Activated CD4-positive, alpha-beta T cell treated with anti-CD3 and anti-CD28 coated beads, Interleukin-2, amount 10 ng/mL, durations not matched to agents 24 days and 14 days (primary cell): ENCODE results near the gene VPS37C. TPM values are rescaled to one million over a fixed set of nuclear protein-coding genes. Genes with fewer than 3 reads are reported as not detected.

Experiments
- DNase-seq: peaks from one replicate; pipeline ENCODE4 v3.0.0; 2022
- H3K27ac Mint-ChIP-seq: one replicate; pipeline ENCODE4 v1.8.0; 2022; ENCODE audit warnings: mild to moderate bottlenecking, mixed read lengths
- H3K27me3 Mint-ChIP-seq: one replicate; pipeline ENCODE4 v1.8.0; 2022; ENCODE audit warnings: mixed read lengths
- H3K36me3 Mint-ChIP-seq: one replicate; pipeline ENCODE4 v1.8.0; 2022; ENCODE audit warnings: low read depth, mild to moderate bottlenecking, mixed read lengths
- H3K4me1 Mint-ChIP-seq: one replicate; pipeline ENCODE4 v1.8.0; 2021; ENCODE audit warnings: mixed read lengths
- H3K4me3 Mint-ChIP-seq: one replicate; pipeline ENCODE4 v1.8.0; 2022; ENCODE audit warnings: mild to moderate bottlenecking, moderate library complexity, mixed read lengths
- H3K9me3 Mint-ChIP-seq: one replicate; pipeline ENCODE4 v1.8.0; 2021; ENCODE audit warnings: mixed read lengths
- intact Hi-C: fragments of 100-400 bp; cut with micrococcal nuclease; formaldehyde crosslinking; loops from one replicate; pipeline ENCODE4 v1.15.1; 2023
- total RNA-seq: library from RNA; stranded (reverse); gene quantifications from 2 replicates; pipeline ENCODE4 v1.2.3, GENCODE V29; 2022

Gene VPS37C
- total RNA-seq, 1 donor from 2014 or later: 13.7 TPM

DNA sequence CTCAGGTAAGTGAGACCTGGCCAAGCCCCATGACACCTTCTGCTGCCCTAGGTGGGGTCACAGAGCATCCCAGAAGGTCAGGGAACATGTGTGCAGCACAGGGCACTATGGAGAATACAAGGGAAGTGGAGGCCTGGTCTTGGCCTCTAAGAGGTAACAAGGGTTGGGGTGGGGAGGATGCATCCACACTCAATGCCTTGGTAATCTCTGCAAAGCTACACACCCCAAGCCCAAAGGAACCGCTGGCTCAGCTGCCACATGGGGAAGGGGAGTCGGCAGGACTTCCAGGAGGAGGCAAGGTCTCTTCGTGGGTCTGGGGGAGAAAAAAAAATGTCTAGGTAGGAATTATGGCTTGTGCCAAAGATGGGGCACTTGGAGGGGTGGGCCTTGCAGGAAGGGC, 41.7 kb downstream of the VPS37C start:
- peaks cover 9% of the 10 kb centered on the region for H3K9me3 Mint-ChIP-seq
- DNase-seq: no peak
- H3K27me3 Mint-ChIP-seq: no peaks in the 10 kb centered on the region
- H3K4me3 Mint-ChIP-seq: peak overlapping the region; percentile 77
- peaks cover 60% of the 10 kb centered on the region for H3K4me1 Mint-ChIP-seq
- H3K27ac Mint-ChIP-seq: peak overlapping the region; percentile 90
- intact Hi-C loops: no loop called here
- H3K36me3 Mint-ChIP-seq: peaks cover 90% of the 10 kb centered on the region

DNA sequence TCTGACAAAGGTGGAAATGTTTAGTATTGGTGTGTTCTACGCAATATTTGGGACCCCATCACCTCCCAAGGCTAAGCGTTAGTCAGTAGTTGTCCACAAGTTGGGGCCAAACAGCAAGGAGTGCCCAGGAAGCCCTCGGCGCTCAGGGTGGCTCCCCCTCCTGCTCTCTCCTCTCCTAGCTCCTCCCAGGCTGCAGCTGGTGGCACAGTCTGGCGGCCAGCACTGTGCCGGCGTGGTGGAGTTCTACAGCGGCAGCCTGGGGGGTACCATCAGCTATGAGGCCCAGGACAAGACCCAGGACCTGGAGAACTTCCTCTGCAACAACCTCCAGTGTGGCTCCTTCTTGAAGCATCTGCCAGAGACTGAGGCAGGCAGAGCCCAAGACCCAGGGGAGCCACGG, 42.2 kb downstream of the VPS37C start:
- Mint-ChIP-seq H3K27ac (peak overlapping the region; percentile 90), H3K4me3 (peak overlapping the region; percentile 77), H3K36me3 (peaks cover 88% of the 10 kb centered on the region), H3K27me3 (no peaks in the 10 kb centered on the region), H3K9me3 (peaks cover 9% of the 10 kb centered on the region), H3K4me1 (peaks cover 64% of the 10 kb centered on the region)
- no peak for DNase-seq
- intact Hi-C loops: no loop called here

- H3K4me1 Mint-ChIP-seq: peaks cover 69% of the 10 kb centered on the region
- intact Hi-C loops: no loop called here
- H3K9me3 Mint-ChIP-seq: peaks cover 9% of the 10 kb centered on the region
- H3K4me3 Mint-ChIP-seq: peak overlapping the region; percentile 77
- H3K27ac Mint-ChIP-seq: peak overlapping the region; percentile 90
- H3K27me3 Mint-ChIP-seq: no peaks in the 10 kb centered on the region
- peaks cover 88% of the 10 kb centered on the region for H3K36me3 Mint-ChIP-seq
- no peak for DNase-seq
Observed at GRCh38 chr11:61118406-61118805, 42.8 kb downstream of the VPS37C start.

DNA sequence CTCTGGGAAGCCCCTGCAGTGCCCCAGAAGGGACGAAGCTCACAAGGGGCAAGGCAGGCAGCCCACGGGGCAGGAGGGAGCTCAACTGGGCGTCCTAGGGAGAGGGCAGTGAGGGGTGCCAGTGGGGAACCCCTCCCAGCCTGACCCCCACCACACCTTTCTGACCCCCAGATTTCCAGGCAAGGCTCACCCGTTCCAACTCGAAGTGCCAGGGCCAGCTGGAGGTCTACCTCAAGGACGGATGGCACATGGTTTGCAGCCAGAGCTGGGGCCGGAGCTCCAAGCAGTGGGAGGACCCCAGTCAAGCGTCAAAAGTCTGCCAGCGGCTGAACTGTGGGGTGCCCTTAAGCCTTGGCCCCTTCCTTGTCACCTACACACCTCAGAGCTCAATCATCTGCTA, 43.2 kb downstream of the VPS37C start:
- H3K4me1 Mint-ChIP-seq: peaks cover 71% of the 10 kb centered on the region
- peak overlapping the region; percentile 81 for H3K27ac Mint-ChIP-seq
- no peak overlapping the region for H3K4me3 Mint-ChIP-seq
- DNase-seq: no peak
- intact Hi-C loops: no loop called here
- H3K36me3 Mint-ChIP-seq: peaks cover 88% of the 10 kb centered on the region
- H3K9me3 Mint-ChIP-seq: peaks cover 9% of the 10 kb centered on the region
- no peaks in the 10 kb centered on the region for H3K27me3 Mint-ChIP-seq

DNA sequence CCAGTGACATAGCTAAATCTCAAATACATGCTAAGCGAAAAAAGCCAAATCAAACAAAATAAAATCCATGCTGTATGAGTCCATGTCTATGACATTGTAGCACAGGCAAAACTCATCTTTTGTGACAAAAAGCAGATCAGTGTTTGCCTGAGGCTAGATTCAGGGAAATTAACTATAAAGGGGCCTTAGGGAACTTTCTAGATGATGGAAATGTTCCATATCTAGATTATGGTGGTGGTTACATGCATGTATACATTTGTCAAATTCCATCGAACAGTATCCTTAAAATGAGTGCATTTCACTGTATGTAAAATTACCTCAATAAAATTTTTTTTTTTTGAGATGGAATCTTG, 44.1 kb downstream of the VPS37C start:
- DNase-seq: no peak
- Mint-ChIP-seq H3K4me3 (peak overlapping the region; percentile 58), H3K27ac (peak overlapping the region; percentile 96), H3K27me3 (no peaks in the 10 kb centered on the region), H3K4me1 (peaks cover 76% of the 10 kb centered on the region), H3K9me3 (peaks cover 8% of the 10 kb centered on the region), H3K36me3 (peaks cover 88% of the 10 kb centered on the region)
- intact Hi-C loops: loop anchor here (1.0 to 2.0 kb wide), 3 partner anchors 14 to 130 kb away; partner anchors contain the start of gene CD5

GRCh38 chr11:61116426-61117167, 44.6 kb downstream of the VPS37C start:
- Mint-ChIP-seq H3K4me3 (peak overlapping the region; percentile 58), H3K36me3 (peaks cover 88% of the 10 kb centered on the region), H3K27ac (peak overlapping the region; percentile 96), H3K9me3 (peaks cover 5% of the 10 kb centered on the region), H3K27me3 (no peaks in the 10 kb centered on the region), H3K4me1 (peaks cover 77% of the 10 kb centered on the region)
- intact Hi-C loops: loop anchor here (1.0 to 2.0 kb wide), 4 partner anchors 14 to 130 kb away; partner anchors contain the start of gene CD5
- no peak for DNase-seq

DNA sequence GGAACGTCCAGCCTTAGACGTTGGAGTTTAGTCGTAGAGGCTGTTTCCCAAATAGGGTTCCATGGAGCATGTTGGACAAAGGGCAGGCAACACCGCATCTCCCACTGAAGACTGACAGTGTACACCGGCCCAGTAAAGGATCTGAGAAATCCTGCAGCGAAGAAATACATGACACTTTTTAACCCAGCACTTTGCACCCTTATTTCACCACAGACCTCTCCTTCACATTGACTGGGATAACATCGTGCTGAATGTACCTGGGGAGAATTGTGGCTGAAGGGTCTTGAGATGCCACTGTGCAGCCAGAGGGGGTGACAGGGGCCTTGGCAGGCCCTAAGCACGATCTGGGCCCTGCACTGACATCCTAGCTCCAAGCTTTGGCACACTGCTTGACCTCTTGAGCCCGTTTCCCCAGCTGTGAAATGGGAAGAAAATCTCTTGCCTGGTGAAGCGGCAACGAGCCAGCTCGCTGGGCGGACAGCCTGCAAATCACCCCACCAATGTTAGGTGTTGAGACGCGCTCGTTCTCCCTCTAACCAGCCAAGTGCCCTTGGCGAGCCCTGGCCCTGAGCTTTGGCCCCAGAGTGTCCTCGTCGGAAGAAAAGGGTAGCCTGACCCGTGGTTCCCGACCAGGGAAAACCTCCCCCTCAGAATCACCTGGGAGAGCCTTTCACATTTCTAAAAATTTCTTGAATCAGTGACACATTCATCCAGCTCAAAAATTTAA, 45.6 kb downstream of the VPS37C start:
- Mint-ChIP-seq H3K4me3 (peak overlapping the region; percentile 41), H3K27ac (peak overlapping the region; percentile 96), H3K27me3 (no peaks in the 10 kb centered on the region), H3K36me3 (peaks cover 87% of the 10 kb centered on the region), H3K4me1 (peaks cover 80% of the 10 kb centered on the region), H3K9me3 (peaks cover 5% of the 10 kb centered on the region)
- DNase-seq: no peak
- intact Hi-C loops: loop anchor here (1.0 to 2.0 kb wide), 3 partner anchors 13 to 129 kb away; partner anchors contain the start of gene CD5

GRCh38 chr11:61114913-61115312, 46.3 kb downstream of the VPS37C start:
- Mint-ChIP-seq H3K4me3 (peak overlapping the region; percentile 65), H3K4me1 (peaks cover 82% of the 10 kb centered on the region), H3K27ac (peak overlapping the region; percentile 96), H3K36me3 (peaks cover 87% of the 10 kb centered on the region), H3K27me3 (no peaks in the 10 kb centered on the region), H3K9me3 (peaks cover 5% of the 10 kb centered on the region)
- no peak for DNase-seq
- intact Hi-C loops: loop anchor here (5.0 kb wide), 1 partner anchor 198 kb away; no protein-coding TSS in a partner anchor

GRCh38 chr11:61113201-61113600, 48.0 kb downstream of the VPS37C start:
- H3K4me3 Mint-ChIP-seq: no peak overlapping the region
- intact Hi-C loops: loop anchor here (2.0 to 5.0 kb wide), 2 partner anchors 134 to 196 kb away; no protein-coding TSS in a partner anchor
- H3K9me3 Mint-ChIP-seq: peaks cover 5% of the 10 kb centered on the region
- peaks cover 84% of the 10 kb centered on the region for H3K4me1 Mint-ChIP-seq
- H3K36me3 Mint-ChIP-seq: peaks cover 87% of the 10 kb centered on the region
- DNase-seq: no peak
- peak overlapping the region; percentile 90 for H3K27ac Mint-ChIP-seq
- H3K27me3 Mint-ChIP-seq: no peaks in the 10 kb centered on the region

DNA sequence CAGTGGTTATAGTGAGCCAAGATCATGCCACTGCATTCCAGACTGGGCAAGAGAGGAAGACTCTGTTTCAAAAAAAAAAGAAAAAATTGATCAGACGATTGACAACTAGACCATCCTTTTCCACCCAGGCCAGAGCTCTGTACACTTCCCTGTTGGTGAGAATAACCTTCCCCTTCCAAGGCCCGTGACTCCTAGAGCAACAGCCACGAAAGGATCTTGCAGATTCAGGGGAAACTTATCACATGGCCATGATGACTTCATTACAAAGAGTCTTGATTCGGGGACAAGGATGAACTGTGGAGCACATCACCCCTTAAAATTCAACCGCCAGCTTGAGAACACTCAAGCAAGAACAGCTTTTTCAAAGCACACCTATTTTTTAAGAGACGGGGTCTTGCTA, 48.7 kb downstream of the VPS37C start:
- Mint-ChIP-seq H3K36me3 (peaks cover 91% of the 10 kb centered on the region), H3K27me3 (no peaks in the 10 kb centered on the region), H3K4me1 (peaks cover 88% of the 10 kb centered on the region), H3K9me3 (peaks cover 5% of the 10 kb centered on the region), H3K4me3 (no peak overlapping the region), H3K27ac (peak overlapping the region; percentile 90)
- no peak for DNase-seq
- intact Hi-C loops: loop anchor here (1.0 to 5.0 kb wide), 4 partner anchors 20 to 195 kb away; no protein-coding TSS in a partner anchor

DNA sequence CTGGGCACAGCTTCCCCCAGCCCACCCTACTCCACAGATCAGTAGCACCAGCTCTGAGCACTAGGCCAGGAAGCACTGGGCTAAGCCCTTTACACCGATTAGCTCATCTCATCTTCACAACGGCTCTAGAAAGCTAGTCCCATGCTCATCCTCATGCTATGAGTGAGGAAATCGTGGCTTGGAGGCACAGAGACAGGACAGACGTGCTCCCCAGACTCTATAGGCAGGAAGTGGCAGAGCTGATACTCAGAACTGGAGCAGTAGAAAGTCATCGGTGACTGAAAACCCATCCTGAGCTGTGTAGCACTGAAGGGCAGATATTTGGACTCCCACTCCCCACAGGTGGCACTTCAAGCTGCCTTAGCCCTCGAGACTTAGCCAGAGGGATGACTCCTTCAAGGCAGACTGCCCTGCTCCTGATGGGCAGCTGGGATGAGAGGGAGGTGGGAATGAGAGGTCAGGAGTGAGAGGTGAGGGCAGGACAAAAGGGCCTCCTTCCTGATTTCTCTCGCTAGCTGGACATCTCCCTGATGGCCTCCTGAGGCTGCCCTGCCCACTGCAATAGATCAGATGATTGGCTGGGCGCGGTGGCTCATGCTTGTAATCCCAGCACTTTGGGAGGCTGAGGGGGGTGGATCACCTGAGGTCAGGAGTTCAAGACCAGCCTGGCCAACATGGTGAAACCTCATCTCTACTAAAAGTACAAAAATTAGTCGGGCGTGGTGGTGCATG, 49.3 kb downstream of the VPS37C start:
- peak overlapping the region; percentile 90 for H3K27ac Mint-ChIP-seq
- H3K27me3 Mint-ChIP-seq: no peaks in the 10 kb centered on the region
- peaks cover 5% of the 10 kb centered on the region for H3K9me3 Mint-ChIP-seq
- peaks cover 91% of the 10 kb centered on the region for H3K4me1 Mint-ChIP-seq
- peaks cover 94% of the 10 kb centered on the region for H3K36me3 Mint-ChIP-seq
- DNase-seq: peak; percentile 92
- H3K4me3 Mint-ChIP-seq: no peak overlapping the region
- intact Hi-C loops: loop anchor here (1.0 to 5.0 kb wide), 6 partner anchors 9 to 195 kb away; no protein-coding TSS in a partner anchor

DNA sequence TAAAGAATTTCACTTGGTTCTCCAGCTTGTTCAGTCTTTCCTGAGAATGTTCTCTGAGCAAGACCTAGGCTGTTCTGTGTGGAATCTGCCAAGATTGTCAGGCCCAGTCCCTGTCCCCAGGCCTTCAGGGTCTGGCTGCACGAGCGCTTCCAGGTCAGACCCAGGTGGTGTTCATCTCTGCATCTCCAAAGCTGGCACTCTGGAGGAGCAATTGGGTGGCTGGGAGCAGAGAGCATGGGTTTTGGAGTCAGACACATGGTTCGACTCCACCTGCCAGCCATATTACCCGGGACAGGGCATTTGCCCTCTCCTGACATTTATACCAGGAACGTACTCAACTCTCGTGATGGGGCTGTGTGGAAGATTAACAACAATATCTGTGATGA, 50.2 kb downstream of the VPS37C start:
- peaks cover 93% of the 10 kb centered on the region for H3K4me1 Mint-ChIP-seq
- intact Hi-C loops: loop anchor here (1.0 to 5.0 kb wide), 3 partner anchors 8 to 194 kb away; no protein-coding TSS in a partner anchor
- no peaks in the 10 kb centered on the region for H3K27me3 Mint-ChIP-seq
- H3K4me3 Mint-ChIP-seq: no peak overlapping the region
- peaks cover 94% of the 10 kb centered on the region for H3K36me3 Mint-ChIP-seq
- H3K9me3 Mint-ChIP-seq: no peaks in the 10 kb centered on the region
- DNase-seq: no peak
- H3K27ac Mint-ChIP-seq: peak overlapping the region; percentile 90

DNA sequence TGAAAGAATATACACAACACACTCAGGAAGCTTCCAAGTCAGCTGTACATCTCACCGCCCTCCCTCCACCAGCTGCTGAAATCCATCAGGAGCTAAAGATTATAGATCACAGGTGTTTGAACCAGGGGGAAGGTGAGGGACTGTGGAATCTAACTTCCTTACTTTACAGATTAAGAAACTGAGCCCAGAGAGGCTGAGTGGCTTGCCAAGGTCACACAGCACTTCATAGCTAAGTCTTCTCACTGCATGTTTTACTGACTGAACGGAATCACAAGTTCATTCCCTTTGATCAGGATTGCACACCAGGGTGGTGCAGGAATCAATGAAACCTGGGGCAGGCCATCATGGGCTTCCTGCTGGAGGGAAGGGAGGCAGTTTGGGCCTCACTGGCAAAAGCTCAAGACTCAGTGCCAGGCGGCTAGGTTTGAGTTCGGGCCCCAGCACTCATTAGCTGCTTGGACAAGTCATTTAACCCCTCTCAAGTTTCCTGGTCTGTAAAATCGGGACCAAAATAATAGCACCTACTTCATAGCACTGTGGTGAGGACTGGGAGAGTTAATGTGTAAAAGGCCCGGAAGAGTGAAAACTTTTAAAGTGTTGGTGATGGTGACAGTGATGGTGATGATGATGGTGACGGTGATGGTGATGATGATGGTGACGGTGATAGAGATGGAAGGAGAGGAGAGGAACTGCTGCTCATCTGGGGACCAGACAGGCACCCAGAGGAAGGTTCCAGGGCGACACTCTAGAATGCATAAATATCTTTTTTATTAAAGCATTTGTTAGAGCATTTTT, 50.8 kb downstream of the VPS37C start:
- H3K27ac Mint-ChIP-seq: peak overlapping the region; percentile 90
- no peak for DNase-seq
- peaks cover 94% of the 10 kb centered on the region for H3K4me1 Mint-ChIP-seq
- H3K36me3 Mint-ChIP-seq: peaks cover 92% of the 10 kb centered on the region
- intact Hi-C loops: loop anchor here (1.0 to 5.0 kb wide), 3 partner anchors 7 to 193 kb away; no protein-coding TSS in a partner anchor
- no peaks in the 10 kb centered on the region for H3K9me3 Mint-ChIP-seq
- no peak overlapping the region for H3K4me3 Mint-ChIP-seq
- H3K27me3 Mint-ChIP-seq: no peaks in the 10 kb centered on the region
